OCI-LY1 (cell line): Measurements from ENCODE around the gene DYDC1.

Source experiments
- CTCF ChIP-seq: fragments of 200-600 bp; sonication (generic), shearing (Covaris generic); IDR thresholded peaks from 2 replicates; pipeline ENCODE4 v1.5.1; 2017; ENCODE audit warnings: mild to moderate bottlenecking, antibody characterized with exemption, low read length, moderate library complexity, mixed read lengths
- EZH2 ChIP-seq: fragments of 200-600 bp; sonication (generic), shearing (Covaris generic); IDR thresholded peaks from 2 replicates; pipeline ENCODE4 v1.8.0; 2017; ENCODE audit warnings: borderline replicate concordance, mixed run types, mild to moderate bottlenecking, antibody characterized with exemption, low read length, moderate library complexity, mixed read lengths

GRCh38 chr10:80379701-80380100, 23.1 kb upstream of the DYDC1 start:
- TF ChIP-seq EZH2 (no peak), CTCF (no peak)
